GM12892 (cell line): ENCODE data around the gene JCAD.

Experiments
- POLR2A ChIP-seq: IDR thresholded peaks from 2 replicates; pipeline ENCODE4 v1.6.1; 2011; ENCODE audit warnings: low read depth, low read length, control low read depth
- POLR2AphosphoS5 ChIP-seq: IDR thresholded peaks from 2 replicates; pipeline ENCODE4 v1.6.1; 2011; ENCODE audit warnings: low read depth, low read length, control low read depth
- TAF1 ChIP-seq: IDR thresholded peaks from 2 replicates; pipeline ENCODE4 v1.6.1; 2011; ENCODE audit warnings: low read depth, mild to moderate bottlenecking, control low read depth, low read length, borderline replicate concordance

GRCh38 chr10:30073045-30073766, 13.8 kb upstream of the JCAD start:
- TF ChIP-seq POLR2AphosphoS5 (no peak), POLR2A (no peak), TAF1 (no peak)
